Measurements from ENCODE around the gene ACVR2B.

The ACVR2B gene

GRCh38 chr3:38541806-38542205 is 88.1 kb downstream of the ACVR2B start:
- H3K4me3 ChIP-seq (ENCODE audit: low read length), result no peak overlapping the region
- no peaks in the 10 kb centered on the region for H4K20me1 ChIP-seq (ENCODE audit: insufficient read depth, low read length)
- TF ChIP-seq, protein P1, sequence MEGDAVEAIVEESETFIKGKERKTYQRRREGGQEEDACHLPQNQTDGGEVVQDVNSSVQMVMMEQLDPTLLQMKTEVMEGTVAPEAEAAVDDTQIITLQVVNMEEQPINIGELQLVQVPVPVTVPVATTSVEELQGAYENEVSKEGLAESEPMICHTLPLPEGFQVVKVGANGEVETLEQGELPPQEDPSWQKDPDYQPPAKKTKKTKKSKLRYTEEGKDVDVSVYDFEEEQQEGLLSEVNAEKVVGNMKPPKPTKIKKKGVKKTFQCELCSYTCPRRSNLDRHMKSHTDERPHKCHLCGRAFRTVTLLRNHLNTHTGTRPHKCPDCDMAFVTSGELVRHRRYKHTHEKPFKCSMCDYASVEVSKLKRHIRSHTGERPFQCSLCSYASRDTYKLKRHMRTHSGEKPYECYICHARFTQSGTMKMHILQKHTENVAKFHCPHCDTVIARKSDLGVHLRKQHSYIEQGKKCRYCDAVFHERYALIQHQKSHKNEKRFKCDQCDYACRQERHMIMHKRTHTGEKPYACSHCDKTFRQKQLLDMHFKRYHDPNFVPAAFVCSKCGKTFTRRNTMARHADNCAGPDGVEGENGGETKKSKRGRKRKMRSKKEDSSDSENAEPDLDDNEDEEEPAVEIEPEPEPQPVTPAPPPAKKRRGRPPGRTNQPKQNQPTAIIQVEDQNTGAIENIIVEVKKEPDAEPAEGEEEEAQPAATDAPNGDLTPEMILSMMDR (IDR thresholded peaks at IDR 0.05; ENCODE audit: low read depth, low read length), result no peak
- TF ChIP-seq EZH2phosphoT487 (IDR thresholded peaks at IDR 0.05; ENCODE audit: low read depth), result no peak
- H3K9me3 ChIP-seq (ENCODE audit: insufficient read depth, low read length), result no peaks in the 10 kb centered on the region
- no peaks in the 10 kb centered on the region for H3K36me3 ChIP-seq (replicated peaks; ENCODE audit: low read depth, low read length)
- no peaks in the 10 kb centered on the region for H3K4me1 ChIP-seq (ENCODE audit: low read length)
- no peak overlapping the region for H2AFZ ChIP-seq (ENCODE audit: low read depth, low read length)
- no peak overlapping the region for H3K4me2 ChIP-seq (ENCODE audit: low read length)
- no peak overlapping the region for H3K27ac ChIP-seq (ENCODE audit: low read length)
- H3K27me3 ChIP-seq (ENCODE audit: low read depth, low read length), result no peaks in the 10 kb centered on the region
- no peak overlapping the region for H3K9ac ChIP-seq (ENCODE audit: low read length)
- H3K79me2 ChIP-seq (ENCODE audit: low read length), result no peaks in the 10 kb centered on the region
